ENCODE measurements around the gene CST9. TPM values are rescaled to one million over a fixed set of nuclear protein-coding genes. Genes with fewer than 3 reads are reported as not detected.
A peak's percentile ranks its signal among the peaks of the same experiment; 100 is the strongest.

The CST9 gene
- total and polyA plus RNA-seq, 2 of the 13 experiments (the other 11 are each of a cell fraction or from before 2014, with no cell fraction given), result 0.07 TPM; not detected in 1

DNA sequence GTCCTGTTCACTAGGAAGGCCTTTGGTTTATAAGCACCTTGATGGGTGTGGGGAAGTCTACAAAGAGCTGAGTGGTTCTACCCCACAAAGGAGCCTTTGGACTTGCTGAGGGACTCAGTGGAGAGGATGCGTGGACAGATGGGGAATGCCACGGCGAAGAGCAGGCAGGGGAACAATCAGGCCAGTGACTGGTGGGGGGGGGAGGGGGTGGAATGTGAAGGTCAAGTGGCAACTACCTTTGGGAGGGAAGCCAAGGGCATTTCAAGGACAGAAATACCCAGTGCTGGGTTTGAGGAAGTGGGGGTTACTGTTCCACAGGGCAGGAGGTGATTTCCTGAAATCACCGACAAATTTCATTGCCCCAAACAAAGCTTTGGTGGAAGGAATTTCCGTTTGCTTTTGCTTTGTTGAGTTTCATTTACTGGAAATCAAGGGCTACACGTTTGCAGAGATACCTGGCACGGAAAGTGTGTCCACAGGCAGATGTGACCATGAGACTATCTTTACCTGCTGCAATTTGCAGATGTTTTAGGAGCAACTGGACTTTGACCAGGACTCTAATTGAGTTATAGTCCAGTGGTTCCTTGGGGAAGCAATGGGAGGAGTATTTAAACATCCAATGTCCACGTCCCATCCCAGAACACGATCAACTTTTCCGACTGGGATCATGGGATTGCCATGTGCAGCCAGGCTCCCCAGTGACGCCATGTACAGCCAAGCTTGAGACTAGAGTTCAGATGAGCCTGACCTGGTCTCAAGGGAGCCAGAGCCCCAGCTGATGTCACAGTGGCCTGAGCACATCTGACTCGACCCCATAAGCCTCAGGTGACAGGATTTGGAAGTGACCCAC lies 24.1 kb upstream of the CST9 start (continued):
- TF ChIP-seq, protein P1, sequence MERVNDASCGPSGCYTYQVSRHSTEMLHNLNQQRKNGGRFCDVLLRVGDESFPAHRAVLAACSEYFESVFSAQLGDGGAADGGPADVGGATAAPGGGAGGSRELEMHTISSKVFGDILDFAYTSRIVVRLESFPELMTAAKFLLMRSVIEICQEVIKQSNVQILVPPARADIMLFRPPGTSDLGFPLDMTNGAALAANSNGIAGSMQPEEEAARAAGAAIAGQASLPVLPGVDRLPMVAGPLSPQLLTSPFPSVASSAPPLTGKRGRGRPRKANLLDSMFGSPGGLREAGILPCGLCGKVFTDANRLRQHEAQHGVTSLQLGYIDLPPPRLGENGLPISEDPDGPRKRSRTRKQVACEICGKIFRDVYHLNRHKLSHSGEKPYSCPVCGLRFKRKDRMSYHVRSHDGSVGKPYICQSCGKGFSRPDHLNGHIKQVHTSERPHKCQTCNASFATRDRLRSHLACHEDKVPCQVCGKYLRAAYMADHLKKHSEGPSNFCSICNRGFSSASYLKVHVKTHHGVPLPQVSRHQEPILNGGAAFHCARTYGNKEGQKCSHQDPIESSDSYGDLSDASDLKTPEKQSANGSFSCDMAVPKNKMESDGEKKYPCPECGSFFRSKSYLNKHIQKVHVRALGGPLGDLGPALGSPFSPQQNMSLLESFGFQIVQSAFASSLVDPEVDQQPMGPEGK (CRISPR knock-in tag; IDR thresholded peaks at IDR 0.05), result peak; percentile 31; the same call in 1 of the 2 replicates

DNA sequence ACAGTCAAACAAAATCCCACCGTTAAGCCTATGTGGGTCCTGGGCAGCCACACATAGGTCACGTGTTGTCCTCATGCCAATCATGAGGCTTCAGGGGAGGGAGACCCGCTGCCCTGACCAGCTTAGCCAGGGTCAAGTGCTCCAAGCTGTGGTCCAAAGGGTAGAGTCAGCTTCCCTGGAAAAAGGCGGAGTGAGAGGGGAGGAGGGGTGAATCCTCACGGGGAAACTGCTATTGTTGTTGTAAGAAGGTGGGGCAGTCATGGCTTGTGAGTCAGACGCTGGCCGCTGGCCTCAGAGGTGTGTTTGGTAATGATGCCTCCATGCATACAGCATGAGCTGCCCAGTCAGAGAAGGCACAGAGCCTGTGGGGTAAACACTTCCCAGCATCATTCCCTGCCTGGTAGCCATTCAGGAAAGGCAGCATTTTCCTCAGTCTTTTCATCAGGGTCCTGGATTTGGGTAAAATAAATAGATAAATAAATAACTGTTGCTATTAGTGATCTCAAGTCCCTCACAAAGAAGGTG lies 23.4 kb upstream of the CST9 start:
- peak; percentile 98 for DNase-seq (ENCODE audit: low spot score)
- Histone ChIP-seq H3K9me3 (ENCODE audit: low read length) (no peaks in the 10 kb centered on the region), H3K79me2 (ENCODE audit: insufficient read depth, low read length) (no peaks in the 10 kb centered on the region), H4K20me1 (ENCODE audit: insufficient read depth, low read length) (no peaks in the 10 kb centered on the region), H3K4me1 (ENCODE audit: insufficient read depth, low read length) (peaks cover 80% of the 10 kb centered on the region), H3K27ac (ENCODE audit: extremely low read length, insufficient read depth, low read length) (peak overlapping the region; percentile 70), H3K4me3 (replicated peaks in 1 of 3; ENCODE audit: insufficient read depth in 1 of 3, low read depth in 2 of 3, low read length in 3 of 3) (peak overlapping the region in 1 of 3 experiments; percentile 39; a peak in 1 of 6 replicates), H3K27me3 (ENCODE audit: control insufficient read depth in 1 of 2, insufficient read depth in 2 of 2, low read length in 2 of 2) (no peaks in the 10 kb centered on the region), H3K9ac (ENCODE audit: insufficient read depth, low read depth, low read length) (peak overlapping the region; percentile 45), H2AFZ (ENCODE audit: low read length) (no peak overlapping the region), H3K36me3 (replicated peaks in 1 of 2; ENCODE audit: control insufficient read depth in 1 of 2, insufficient read depth in 2 of 2, low read length in 2 of 2) (peaks cover 3 to 7% of the 10 kb centered on the region in 2 experiments; a peak in 4 of 5 replicates), H3K4me2 (ENCODE audit: low read depth, low read length) (peak overlapping the region; percentile 61)
- peak; percentile 87 for ATAC-seq
- under 1% methylated on average over 7 of the region's 7 CpGs for WGBS (ENCODE audit: low lambda C conversion rate)
- CTCF ChIA-PET (ENCODE audit: low intra/inter-chr PET ratio, low total read pairs), result no interaction called here
- intact Hi-C loops (cut with micrococcal nuclease; ENCODE audit: unreplicated experiment) (loop anchor here (5.0 kb wide), 1 partner anchor 33 kb away; no protein-coding TSS in a partner anchor), in situ Hi-C loops (cut with HindIII; ENCODE audit: extremely low pct_ligation_motif_present, low pct_unique_long_range_greater_than_20kb) (no loop called here)
- peak; percentile 92 for FAIRE-seq
- POLR2A ChIA-PET, result interaction anchor here (0.7 to 18.0 kb wide), 19 partner anchors 9 to 1105 kb away, joined by 3 to 543 read pairs (median 8); partner anchors contain the start of genes CST3, GZF1, NAPB and NXT1
- BruUV-seq (replicated peaks), result no TSS peak
- TF ChIP-seq ZIK1 (CRISPR knock-in tag; IDR thresholded peaks at IDR 0.05; ENCODE audit: borderline replicate concordance, low read depth) (peak; percentile 82; the same call in 1 of the 2 replicates), ZNF780A (CRISPR knock-in tag; IDR thresholded peaks at IDR 0.05) (no peak; the same call in 1 of the 2 replicates), ZNF674 (CRISPR knock-in tag; IDR thresholded peaks at IDR 0.05; ENCODE audit: low read depth) (no peak), U2AF1 (optimal IDR thresholded peaks at IDR 0.05; ENCODE audit: low read depth, low read length) (no peak), ZNF713 (CRISPR knock-in tag; IDR thresholded peaks at IDR 0.05) (no peak), ZNF543 (CRISPR knock-in tag; IDR thresholded peaks at IDR 0.05) (peak; percentile 90), ZFAT (CRISPR knock-in tag; conservative IDR thresholded peaks at IDR 0.05) (no peak), RFXAP (CRISPR knock-in tag; IDR thresholded peaks at IDR 0.05; ENCODE audit: borderline replicate concordance) (no peak), FOXK1 (CRISPR knock-in tag; IDR thresholded peaks at IDR 0.05; ENCODE audit: borderline replicate concordance, low read depth) (peak; percentile 92), YY1 (IDR thresholded peaks at IDR 0.05; ENCODE audit: insufficient read depth, insufficient replicate concordance, low read depth, low read length) (peak; percentile 31)
- TF ChIP-seq, protein P2, sequence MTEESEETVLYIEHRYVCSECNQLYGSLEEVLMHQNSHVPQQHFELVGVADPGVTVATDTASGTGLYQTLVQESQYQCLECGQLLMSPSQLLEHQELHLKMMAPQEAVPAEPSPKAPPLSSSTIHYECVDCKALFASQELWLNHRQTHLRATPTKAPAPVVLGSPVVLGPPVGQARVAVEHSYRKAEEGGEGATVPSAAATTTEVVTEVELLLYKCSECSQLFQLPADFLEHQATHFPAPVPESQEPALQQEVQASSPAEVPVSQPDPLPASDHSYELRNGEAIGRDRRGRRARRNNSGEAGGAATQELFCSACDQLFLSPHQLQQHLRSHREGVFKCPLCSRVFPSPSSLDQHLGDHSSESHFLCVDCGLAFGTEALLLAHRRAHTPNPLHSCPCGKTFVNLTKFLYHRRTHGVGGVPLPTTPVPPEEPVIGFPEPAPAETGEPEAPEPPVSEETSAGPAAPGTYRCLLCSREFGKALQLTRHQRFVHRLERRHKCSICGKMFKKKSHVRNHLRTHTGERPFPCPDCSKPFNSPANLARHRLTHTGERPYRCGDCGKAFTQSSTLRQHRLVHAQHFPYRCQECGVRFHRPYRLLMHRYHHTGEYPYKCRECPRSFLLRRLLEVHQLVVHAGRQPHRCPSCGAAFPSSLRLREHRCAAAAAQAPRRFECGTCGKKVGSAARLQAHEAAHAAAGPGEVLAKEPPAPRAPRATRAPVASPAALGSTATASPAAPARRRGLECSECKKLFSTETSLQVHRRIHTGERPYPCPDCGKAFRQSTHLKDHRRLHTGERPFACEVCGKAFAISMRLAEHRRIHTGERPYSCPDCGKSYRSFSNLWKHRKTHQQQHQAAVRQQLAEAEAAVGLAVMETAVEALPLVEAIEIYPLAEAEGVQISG (CRISPR knock-in tag; IDR thresholded peaks at IDR 0.05), result peak; percentile 65
- TF ChIP-seq, protein P3, sequence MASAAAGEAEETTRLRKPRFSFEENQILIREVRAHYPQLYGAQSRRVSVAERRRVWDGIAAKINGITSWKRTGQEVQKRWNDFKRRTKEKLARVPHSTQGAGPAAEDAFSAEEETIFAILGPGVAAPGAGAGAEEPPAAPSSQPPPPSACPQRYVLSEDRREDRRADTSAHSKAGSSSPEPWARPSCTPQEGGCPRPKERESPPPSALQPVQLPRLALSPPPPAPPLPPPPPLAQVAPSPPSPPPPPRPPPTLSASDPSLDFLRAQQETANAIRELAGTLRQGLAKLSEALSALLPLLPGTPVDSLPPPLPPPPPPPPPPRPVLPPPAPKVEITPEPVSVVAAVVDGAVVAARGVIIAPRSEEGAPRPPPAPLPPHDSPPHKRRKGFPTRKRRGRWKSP (CRISPR knock-in tag; IDR thresholded peaks at IDR 0.05), result peak; percentile 91

Data from HepG2 (cell line).